NCI-H2196 treated with DMSO at 0.1 percent for 48 hours (cell line): Measurements from ENCODE around the gene RDH16.
"Not testable (repeated sequence)": the region's sequence is repeated elsewhere in the genome, so short reads cannot be mapped to it uniquely, and the experiment has no call there.

Source experiments
- DNase-seq: peaks from one replicate; lab custom pipeline; 2025; ENCODE audit not compliant: unreplicated experiment; lab: John Stamatoyannopoulos, UW

The RDH16 gene

DNA sequence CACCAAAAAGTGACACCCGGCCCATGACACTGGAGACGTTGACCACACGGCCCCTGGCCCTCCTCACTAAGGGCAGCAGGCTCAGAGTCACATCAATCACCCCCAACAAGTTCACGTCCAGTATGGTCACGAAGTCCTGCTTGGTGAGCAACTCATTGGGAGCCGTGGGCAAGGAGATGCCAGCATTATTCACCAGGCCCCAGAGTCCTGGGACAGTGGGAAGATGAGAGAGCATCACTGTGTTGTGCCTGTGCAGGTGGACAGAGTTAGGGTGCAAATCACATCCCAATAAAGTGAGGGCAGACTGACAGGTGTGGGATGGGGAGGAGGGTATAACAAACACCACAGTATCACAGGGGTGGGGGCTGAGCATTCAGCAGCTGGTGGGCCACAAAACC is 2.5 kb downstream of the RDH16 start:
- DNase-seq = no peak

GRCh38 chr12:56954057-56954957 is 3.1 kb downstream of the RDH16 start:
- no peak for DNase-seq

DNA sequence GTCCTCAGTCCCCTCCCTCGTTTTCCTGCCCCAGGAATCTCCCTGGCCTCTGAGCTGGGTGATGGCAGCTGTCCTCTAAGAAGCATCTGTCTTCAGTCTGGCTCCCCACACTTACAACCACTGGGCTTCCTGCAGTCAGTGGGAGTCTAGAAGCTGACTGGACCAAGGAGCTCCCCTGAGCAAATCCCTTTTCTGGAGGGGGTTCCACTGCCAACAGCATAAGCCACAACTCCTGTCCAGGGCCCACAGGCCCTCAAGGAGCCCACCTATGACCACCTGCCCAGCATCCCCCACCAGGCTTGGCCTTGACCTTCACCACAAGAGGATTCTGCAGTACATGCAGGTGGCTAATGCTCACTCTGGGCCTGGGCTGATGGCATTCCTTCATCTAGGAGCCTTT is 4.1 kb downstream of the RDH16 start:
- no peak for DNase-seq

DNA sequence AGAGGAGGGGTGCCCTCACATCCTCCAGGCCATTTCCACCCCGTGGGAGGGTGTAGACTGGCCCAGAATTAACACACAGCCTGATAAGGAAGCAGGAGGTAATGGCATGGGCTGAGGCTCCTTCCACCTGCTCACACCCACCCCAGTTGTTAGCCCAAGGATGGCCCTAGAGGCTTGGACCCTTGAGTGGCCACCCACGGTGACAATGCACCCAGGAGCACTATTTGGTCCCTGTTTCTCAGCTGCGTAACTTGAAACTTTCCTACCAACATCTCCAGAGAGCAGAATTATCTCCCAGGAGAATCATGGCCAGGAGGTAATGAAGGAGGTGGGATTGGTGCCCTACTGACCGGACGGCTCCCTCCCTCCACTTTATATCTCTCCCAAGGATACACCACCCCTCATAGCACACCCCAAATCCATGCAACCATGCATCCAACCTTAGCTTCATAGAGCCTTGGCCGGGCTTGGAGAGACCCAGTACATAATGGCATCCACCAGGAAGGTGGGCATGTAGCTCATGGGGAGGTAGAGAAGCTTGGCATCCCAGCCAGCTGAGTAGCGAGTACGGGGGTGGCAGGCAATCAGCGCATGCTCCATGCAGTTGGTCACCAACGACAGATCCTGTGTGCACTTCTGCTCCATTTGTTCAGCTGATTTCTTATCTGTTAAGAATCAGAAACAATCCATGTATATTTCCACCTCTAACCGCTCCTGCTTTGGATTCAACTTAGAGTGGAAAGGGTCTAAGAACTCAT is 5.6 kb downstream of the RDH16 start:
- no peak for DNase-seq

GRCh38 chr12:56948881-56949280 is 8.5 kb downstream of the RDH16 start:
- no peak for DNase-seq

- DNase-seq = no peak
Measured at GRCh38 chr12:56948457-56948777, 9.0 kb downstream of the RDH16 start.

DNA sequence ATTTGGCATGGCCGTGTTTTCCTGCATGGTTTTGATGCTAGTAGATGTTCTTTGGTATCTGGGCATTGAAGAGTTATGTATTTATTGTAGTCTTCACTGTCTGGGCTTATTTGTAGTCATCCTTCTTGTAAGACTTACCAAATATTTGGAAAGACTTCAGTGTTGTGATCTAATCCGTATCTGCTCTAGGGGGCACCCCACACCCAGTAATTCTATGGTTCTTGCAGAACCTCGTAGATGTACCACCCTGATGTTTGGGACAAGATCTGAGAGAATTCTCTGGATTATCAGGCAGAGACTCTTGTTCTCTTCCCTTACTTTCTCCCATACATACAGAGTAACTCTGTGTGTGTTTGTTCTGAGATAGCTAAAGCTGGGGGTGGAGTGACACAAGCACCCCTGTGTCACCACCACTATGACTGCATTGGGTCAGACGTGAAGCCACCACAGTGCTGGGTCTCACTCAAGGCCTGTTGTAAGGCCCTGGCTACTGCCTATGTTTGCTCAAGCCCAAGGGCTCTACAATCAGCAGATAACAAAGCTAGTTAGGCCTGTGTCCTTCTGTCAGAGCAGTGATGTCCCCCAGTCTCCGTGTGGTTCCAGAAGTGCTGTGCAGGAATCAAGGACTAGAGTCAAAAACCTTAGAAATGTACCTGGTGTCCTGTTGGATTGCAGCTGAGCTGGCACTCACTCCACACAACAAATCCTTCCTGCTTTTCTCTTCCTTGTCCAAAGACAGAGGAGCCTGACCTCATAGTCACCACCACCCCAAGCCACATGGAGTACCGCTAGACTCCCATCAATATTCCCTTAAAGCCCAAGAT is 9.6 kb downstream of the RDH16 start:
- DNase-seq = no peak

- no peak for DNase-seq
Measured at GRCh38 chr12:56943878-56944277, 13.5 kb downstream of the RDH16 start.

- not testable (repeated sequence) for DNase-seq
Measured at GRCh38 chr12:56943374-56943773, 14.0 kb downstream of the RDH16 start.

DNA sequence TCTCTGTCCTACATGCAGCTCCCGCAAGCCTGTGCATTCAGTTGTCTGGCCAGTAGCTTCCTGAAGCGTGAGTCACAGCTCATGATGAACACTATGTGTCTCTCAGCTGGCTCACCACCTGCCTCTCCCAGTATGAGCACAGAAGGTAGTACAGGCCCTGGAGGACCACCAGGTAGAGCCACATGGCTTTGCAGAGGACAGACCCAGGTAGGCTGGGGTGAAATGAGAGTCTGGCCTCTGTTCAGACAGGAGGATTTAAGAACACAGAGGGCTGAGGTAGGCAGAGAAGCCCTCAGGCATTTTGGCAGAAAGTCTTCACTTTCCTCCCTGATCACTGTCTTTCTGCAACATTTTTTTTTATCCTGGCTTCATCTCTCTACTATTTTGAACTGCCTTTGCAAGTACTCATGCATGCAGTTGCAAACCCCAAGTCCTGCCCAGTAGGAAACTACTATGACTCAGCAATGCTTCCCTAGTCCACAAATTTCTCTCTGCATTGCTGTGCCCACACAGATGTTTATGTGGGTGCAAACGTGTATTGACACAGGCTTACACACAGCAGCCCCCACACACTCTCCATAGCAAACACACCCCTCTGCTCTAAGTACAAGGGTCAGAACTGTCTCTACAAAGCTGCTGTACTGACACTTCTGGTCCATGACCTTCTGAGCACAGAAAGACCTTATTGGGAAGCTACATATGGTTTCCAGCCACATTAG is 15.9 kb downstream of the RDH16 start:
- no peak for DNase-seq

- not testable (repeated sequence) for DNase-seq
Measured at GRCh38 chr12:56940942-56941298, 16.5 kb downstream of the RDH16 start.

- no peak for DNase-seq
Measured at GRCh38 chr12:56935752-56936151, 21.7 kb downstream of the RDH16 start.

DNA sequence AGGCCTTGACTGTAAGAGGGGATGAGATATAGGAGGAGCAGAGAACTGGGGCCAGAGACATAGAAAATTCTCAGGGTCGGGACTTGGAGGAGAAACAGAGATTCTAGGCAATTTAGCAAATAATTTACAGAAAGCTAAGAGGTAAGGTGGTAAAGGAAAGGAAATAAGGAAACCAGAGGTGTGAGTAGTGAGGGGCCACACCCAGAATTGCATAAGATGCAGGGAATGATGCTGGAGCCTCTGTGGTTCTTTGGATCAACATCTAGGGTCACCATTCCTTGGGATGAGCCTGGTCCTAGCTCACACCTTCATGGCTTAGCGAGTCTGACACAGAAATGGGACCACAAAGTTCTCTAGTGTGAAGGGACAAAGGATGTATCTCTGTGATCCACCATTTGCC is 22.3 kb downstream of the RDH16 start:
- DNase-seq = no peak

DNA sequence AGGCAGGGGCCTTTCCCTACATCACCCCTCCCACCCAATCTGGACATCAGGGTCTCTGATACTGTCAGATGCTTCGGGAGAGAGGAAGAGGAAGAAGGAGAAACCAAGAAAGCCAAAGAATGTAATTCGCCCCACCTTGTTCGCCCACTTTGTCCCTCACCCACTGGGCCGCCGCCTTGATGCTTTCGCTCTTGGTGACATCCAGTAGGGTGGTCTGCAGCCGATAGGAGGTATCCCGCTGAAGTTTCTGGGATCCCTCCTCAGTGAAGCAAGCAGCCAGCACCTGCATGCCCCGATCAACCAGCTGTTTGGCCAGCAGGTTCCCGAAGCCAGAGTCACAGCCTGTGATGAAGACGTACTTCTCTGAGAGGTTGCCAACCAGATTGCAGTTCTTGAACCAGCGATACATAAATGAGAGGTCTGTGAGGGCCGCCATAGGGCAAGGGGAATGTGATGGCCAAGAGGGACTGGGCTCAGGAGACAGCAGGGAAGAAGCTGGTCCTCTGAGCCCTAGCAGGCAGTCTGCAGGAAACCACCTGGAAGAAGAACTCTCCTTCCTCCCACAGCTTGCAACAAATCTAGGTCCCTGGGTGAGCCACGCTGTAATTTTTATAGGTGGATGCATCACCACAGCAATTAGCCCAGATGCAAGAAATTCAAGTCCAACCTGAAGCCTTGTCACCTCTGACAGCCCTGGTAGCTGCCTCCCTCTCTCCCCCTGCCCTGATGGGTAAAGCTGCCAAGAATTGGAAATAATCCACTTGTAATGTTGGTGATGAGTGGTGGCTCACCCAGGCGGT is 23.4 kb downstream of the RDH16 start, which contains the start of gene SDR9C7:
SDR9C7 (minus strand) TSS at position 583 of the 800 bp plus-strand sequence; CDS start at position 436, 147 bp downstream.
- DNase-seq = no peak

DNA sequence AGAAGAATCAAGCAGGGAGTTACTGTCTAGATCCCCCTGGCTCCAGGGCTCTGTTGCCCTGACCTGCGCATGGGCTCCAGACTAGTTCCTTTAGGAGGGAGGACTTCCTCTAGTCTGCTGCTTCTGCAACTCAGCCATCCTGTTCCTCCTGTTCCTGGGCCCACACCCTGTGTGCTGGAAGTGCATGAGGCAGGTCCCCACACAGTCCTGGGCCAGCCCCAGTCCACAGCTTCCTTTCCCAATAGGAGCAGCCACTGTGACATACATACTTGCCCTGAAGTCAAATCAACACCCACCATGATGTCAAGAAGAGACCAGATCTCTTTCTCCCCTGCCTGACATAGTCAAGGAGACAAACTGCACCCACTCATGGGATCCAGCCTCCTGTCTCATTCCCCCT is 24.5 kb downstream of the RDH16 start:
- no peak for DNase-seq

DNA sequence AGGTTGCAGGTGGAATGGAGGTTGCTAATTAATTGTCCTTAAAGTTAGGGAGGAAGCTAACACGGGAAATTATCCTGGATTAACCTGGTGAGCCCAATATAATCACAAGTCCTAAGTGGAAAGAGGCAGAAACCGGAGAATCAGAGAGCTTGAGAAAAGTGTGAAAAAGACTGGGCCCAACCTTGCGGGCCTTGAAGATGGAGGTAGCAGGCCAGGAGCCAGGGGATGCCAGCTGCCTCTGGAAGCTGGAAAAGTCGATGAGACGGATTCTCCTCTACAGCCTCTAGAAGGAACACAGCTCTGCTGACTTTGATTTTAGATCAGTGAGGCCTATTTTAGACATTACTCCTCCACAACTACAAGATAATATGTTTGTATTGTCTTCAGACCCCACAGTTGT is 25.3 kb downstream of the RDH16 start:
- no peak for DNase-seq

GRCh38 chr12:56931474-56931978 is 25.9 kb downstream of the RDH16 start:
- no peak for DNase-seq

GRCh38 chr12:56930241-56930640 is 27.2 kb downstream of the RDH16 start:
- DNase-seq = no peak

GRCh38 chr12:56929780-56930179 is 27.6 kb downstream of the RDH16 start:
- DNase-seq = no peak

DNA sequence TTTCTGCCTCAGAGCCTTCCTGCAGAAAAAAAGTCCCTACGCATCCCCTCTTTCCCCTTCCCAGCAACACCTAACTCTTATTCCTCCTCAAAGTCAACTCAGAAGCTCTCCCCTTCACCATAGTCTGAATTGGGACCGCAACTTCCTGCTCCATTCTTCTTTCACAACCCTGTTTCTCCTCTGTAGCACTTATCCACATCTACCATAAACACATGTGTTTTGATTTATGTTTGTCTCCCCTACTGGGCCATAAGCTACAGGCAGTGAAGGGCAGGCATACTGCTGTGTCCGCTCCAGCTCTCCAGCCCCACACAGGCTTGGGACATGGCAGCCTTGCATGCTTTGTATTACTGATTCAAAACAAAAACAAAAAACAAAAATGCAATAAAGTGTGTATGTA is 29.1 kb downstream of the RDH16 start:
- no peak for DNase-seq
